Measurements from ENCODE around the gene AIP. TPM values are rescaled to one million over a fixed set of nuclear protein-coding genes. Genes with fewer than 3 reads are reported as not detected.

Gene AIP
- total RNA-seq, 1 donor from 2014 or later: 56.4 TPM

DNA sequence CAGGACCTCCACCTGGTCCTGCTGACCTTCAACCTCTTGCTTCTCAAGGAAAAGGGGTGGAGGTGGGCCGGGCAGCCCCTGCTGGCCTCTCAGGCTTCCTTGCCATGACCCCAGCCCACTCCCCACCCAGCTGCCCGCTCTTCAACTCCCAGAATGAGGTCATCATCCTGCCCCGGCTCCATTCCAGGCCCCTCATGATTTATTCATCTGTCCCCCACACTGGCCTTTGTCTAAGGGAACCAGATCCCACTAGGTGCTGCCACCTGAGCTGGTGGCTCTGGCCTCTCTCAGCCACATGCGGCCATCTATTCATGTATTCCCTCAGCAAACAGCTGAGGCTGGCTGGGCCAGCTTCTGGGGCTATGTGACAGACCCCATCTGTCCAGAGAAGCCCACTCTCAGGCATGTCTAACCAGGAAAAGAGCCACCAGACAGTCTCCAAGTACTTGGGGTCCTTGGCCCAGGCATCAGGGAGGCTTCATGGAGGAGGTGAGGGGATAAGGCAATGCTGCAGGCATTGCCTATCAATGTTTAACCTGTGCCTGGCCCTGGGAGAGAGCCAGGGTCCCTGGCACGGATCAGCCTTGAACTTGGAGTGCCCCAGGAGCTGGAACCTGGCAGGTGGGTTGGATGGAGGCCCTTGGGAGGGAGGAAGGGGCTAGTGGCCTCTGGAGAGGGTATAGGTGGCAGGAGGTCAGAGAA lies 42.6 kb downstream of the AIP start:
- DNase-seq (ENCODE audit: low read depth): no peak

DNA sequence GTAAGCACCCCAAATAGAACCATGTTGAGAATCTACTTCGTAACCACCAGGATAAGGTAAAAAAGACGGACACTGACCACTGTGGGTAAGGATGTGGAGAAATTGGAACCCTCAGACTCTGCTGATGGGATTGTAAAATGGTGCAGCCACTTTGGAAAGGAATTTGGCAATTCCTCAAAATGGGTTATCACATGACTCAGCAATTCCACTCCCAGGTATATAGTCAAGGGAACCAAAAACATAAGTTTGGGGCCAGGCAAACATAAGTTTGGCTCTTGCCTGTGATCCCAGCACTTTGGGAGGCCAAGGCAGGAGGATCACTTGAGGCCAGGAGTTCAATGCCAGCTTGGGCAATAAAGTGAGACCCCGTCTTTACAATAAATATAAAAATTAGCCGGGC lies 45.5 kb downstream of the AIP start:
- no peak for DNase-seq (ENCODE audit: low read depth)

DNA sequence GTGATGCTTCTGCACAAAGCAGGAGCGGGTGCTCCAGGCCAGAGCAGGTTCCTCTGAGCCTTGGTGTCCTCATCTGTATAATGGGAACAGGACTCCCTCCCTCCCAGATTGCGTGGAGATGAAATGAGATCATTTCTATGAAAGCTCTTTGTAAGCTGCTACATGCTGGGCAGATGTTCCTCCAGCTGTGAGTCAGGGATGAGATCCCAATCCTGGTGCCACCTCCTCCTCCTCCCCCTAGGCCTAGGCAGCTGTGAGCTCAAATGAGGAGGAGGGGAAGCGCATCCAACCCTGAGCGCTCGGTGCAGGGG lies 47.4 kb downstream of the AIP start:
- no peak for DNase-seq (ENCODE audit: low read depth)

DNA sequence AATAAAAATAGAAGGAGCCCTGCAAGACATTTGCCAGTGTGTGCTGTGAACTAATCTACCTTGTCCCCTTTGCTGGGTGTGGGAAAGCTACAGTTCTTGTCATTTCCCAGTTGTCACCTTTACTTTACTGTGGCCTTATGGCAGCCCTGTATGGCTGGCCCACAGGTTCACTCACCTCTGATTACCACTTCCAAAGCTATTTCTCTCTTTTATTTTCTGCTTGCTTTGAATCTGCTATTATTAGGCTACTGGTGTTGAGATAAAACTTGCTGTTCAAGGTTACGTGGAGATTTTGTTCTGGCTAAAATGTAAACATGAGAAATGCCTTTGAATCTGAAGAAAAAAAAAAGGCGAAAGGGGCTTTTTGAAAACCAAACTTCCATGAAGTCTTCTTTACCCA lies 50.1 kb downstream of the AIP start:
- DNase-seq (ENCODE audit: low read depth): no peak

DNA sequence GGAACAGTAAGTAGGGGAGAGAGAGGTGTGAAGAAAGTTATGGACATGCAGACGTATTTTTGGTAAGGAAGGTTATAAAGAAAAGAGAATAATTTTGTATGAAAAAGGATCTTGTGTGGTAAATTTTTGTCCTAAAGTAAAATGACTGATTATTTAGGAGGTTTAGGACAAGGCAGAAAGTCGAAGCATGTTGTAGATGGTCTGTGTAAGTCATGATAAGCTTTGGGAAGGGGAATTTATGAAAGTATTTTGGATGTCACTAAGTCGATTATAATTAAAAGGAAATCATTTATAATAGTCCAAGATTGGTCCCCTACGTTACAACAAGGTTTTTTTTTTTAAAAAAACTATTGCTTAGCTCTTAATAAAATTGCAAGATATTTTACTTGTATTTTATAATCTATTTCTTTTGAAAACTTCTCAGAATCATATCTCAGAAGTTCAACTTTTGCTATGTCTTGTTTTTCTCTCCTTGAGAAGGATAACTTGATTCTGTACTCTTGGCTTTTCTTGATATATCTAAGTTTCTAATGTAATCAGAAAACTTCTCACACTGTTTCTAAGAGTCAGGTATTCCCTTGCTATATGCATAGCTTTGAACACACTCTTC lies 51.3 kb downstream of the AIP start:
- no peak for DNase-seq (ENCODE audit: low read depth)

DNA sequence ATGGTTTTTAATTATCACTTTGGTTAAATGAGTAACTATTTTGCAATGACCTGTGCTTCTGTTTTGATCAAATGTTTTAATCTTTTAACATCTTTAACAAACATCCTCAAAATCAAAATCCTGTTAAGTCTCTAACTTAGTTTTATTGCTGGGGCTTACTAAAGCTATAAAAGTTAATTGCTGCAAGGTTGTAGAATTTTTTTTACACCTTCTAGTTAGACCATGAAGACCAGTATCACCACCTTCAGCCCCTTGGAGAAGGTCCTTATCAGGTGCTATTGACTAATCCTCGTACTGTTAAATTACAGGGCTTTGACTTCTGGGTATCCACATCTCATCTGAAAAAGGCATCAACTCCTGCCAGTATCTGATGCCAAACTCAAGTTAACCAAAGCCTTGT lies 52.7 kb downstream of the AIP start:
- DNase-seq (ENCODE audit: low read depth): no peak

DNA sequence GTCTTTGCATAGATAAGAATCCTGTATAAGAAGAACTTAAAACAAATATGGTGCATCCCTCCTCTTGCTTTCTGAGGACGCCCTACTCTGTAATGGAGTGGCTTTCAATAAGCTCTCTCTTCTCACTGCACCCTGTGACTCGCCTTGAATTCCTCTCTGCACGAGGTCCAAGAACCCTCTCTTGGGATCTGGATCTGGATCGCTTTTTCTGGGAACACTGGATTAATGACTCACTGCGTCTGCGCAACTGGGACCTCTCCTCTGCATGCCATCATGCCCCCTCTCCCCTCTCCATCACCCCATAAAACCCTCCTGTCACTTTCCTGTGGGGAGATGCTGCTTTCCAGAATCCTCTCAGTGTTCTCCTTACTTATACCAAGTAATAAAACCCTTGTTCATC lies 55.5 kb downstream of the AIP start:
- DNase-seq (ENCODE audit: low read depth): no peak

DNA sequence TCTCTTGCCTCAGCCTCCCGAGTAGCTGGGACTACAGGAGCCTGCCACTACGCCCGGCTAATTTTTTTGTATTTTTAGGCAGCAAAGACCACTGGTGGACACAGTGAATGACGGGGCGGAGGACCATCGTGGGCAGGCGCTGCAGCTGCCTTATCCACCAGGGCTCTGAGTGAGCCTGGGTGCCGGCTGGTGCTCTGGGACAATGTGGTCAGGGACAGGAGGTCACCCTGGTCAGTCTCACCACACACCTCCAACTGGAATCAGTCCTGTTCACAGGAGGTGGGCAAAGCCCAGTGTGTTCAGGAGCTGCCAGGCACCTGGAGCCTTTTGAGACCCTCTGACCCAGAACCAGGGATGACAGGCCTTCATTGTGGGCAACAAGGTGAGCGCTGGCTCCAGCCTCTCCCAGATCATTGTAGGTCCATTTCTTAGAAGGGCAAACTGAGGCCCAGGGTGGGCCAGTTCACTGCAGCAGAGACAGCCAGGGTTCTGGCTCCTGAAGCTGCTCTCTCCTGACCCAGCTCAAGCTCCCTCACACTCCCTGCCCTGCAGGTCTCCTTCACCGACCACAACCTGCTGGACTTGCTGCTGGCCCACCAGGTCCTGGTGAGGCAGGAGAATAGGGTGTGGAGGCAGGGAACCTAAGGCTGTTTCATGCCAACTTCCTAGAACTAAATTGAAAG lies 56.1 kb downstream of the AIP start:
- no peak for DNase-seq (ENCODE audit: low read depth)

DNA sequence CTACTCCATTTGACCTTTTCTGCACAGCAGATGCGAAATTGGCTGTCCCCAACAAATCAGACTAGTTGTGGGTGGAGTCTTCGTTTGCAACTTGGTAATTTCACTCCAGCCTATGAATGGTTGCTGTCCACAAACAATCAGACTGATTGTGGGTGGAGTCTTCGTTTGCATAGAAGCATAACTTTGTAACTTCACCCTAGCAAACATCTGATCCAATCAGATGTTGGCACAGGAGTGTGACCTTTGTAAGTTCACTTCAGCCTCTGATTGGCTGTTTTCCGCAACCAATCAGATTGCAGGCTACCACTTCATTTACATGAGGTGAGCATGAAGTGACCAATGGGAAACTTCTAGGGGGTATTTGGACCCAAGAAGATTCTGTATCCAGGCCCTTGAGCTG lies 56.7 kb downstream of the AIP start:
- no peak for DNase-seq (ENCODE audit: low read depth)

Small RNA genes within 50 kb of the gene (microRNA-seq; reads per million reads assigned to microRNA genes)
- not detected for gene MIR6752

Other genes starting within 250 kb of the AIP start
- 101 TPM in 2 replicates for gene GRK2, start 216.6 kb upstream of the AIP start, total RNA-seq
- 18.6 and 24.5 TPM in 2 replicates for gene ANKRD13D, start 193.7 kb upstream of the AIP start, total RNA-seq
- 17.7 and 18.3 TPM in 2 replicates for gene SSH3, start 179.5 kb upstream of the AIP start, total RNA-seq
- gene POLD4, start 129.5 kb upstream of the AIP start, total RNA-seq: 105 and 115 TPM in 2 replicates
- 3.3 and 6.8 TPM in 2 replicates for gene CLCF1, start 109.4 kb upstream of the AIP start, total RNA-seq
- 5.5 and 8.1 TPM in 2 replicates for gene RAD9A, start 91.0 kb upstream of the AIP start, total RNA-seq
- gene PPP1CA, start 81.2 kb upstream of the AIP start, total RNA-seq: 229 and 241 TPM in 2 replicates
- not detected in 2 replicates for gene TBC1D10C, start 78.9 kb upstream of the AIP start, total RNA-seq
- gene CARNS1, start 67.3 kb upstream of the AIP start, total RNA-seq: 49.7 and 83.0 TPM in 2 replicates
- gene RPS6KB2, start 54.5 kb upstream of the AIP start, total RNA-seq: 53.3 and 77.4 TPM in 2 replicates
- gene PTPRCAP, start 45.3 kb upstream of the AIP start, total RNA-seq: 0.88 and 0.94 TPM in 2 replicates
- gene CORO1B, start 39.5 kb upstream of the AIP start, total RNA-seq: 64.5 and 66.9 TPM in 2 replicates
- not detected in 2 replicates for gene GPR152, start 30.3 kb upstream of the AIP start, total RNA-seq
- 1.7 and 4.9 TPM in 2 replicates for gene CABP4, start 27.7 kb upstream of the AIP start, total RNA-seq
- 62.2 and 144 TPM in 2 replicates for gene TMEM134, start 13.8 kb upstream of the AIP start, total RNA-seq
- gene PITPNM1, start 22.3 kb downstream of the AIP start, total RNA-seq: 24.8 and 34.6 TPM in 2 replicates
- gene CDK2AP2, start 25.1 kb downstream of the AIP start, total RNA-seq: 31.2 and 48.4 TPM in 2 replicates
- gene CABP2, start 40.4 kb downstream of the AIP start, total RNA-seq: not detected in 2 replicates
- gene GSTP1, start 100.8 kb downstream of the AIP start, total RNA-seq: 152 and 246 TPM in 2 replicates
- 195 and 214 TPM in 2 replicates for gene NDUFV1, start 123.9 kb downstream of the AIP start, total RNA-seq
- gene NUDT8, start 146.9 kb downstream of the AIP start, total RNA-seq: 2.3 and 5.9 TPM in 2 replicates
- gene TBX10, start 156.7 kb downstream of the AIP start, total RNA-seq: not detected in 2 replicates
- gene ACY3, start 167.7 kb downstream of the AIP start, total RNA-seq: 0.27 TPM in 1 of 2 replicates, not detected in the other
- not detected in 2 replicates for gene ALDH3B2, start 191.6 kb downstream of the AIP start, total RNA-seq

Measured in myocyte (in vitro differentiated cells).